ENCODE data around the gene SYT13. TPM values are rescaled to one million over a fixed set of nuclear protein-coding genes. Genes with fewer than 3 reads are reported as not detected.

SYT13 gene
- total RNA-seq, 1 experiment from 2014 or later, result 9.4 TPM

GRCh38 chr11:45262900-45263299 lies 23.2 kb downstream of the SYT13 start:
- intact Hi-C loops (cut with micrococcal nuclease; ENCODE audit: unreplicated experiment), result no loop called here
- H3K4me3 ChIP-seq (ENCODE audit: low read depth, low read length), result no peak overlapping the region
- H3K36me3 Mint-ChIP-seq (ENCODE audit: insufficient read depth, unreplicated experiment), result no peaks in the 10 kb centered on the region
- no peak overlapping the region for H3K27ac Mint-ChIP-seq (ENCODE audit: unreplicated experiment)
- POLR2A ChIA-PET, result no interaction called here
- H3K36me3 ChIP-seq (ENCODE audit: control insufficient read depth, insufficient read depth, low read length), result no peaks in the 10 kb centered on the region
- peaks cover 12% of the 10 kb centered on the region for H3K4me1 ChIP-seq
- no peak for TF ChIP-seq CTCF (IDR thresholded peaks at IDR 0.05; ENCODE audit: insufficient read depth in 1 of 2, low read depth in 1 of 2, low read length in 1 of 2, severe bottlenecking in 1 of 2, unreplicated experiment in 1 of 2)
- peaks cover 6% of the 10 kb centered on the region for H3K4me1 Mint-ChIP-seq (ENCODE audit: low read depth, unreplicated experiment)
- H3K4me3 Mint-ChIP-seq (ENCODE audit: unreplicated experiment), result no peak overlapping the region
- no TSS peak for BruUV-seq (replicated peaks)
- peaks cover 6% of the 10 kb centered on the region; the same call in 1 of the 2 replicates for H3K9me3 ChIP-seq
- no peaks in the 10 kb centered on the region for H3K27me3 Mint-ChIP-seq (ENCODE audit: insufficient read depth, unreplicated experiment)
- no peak for DNase-seq
- CTCF ChIA-PET, result interaction anchor here (0.7 kb wide), 1 partner anchor 10 kb away, joined by 3 read pairs; no protein-coding TSS in a partner anchor
- no peaks in the 10 kb centered on the region for H3K27me3 ChIP-seq (replicated peaks; ENCODE audit: control insufficient read depth, insufficient read depth, low read length)
- H3K9me3 Mint-ChIP-seq (ENCODE audit: unreplicated experiment), result no peaks in the 10 kb centered on the region

GRCh38 chr11:45260071-45260470 lies 26.1 kb downstream of the SYT13 start:
- ChIA-PET POLR2A (no interaction called here), CTCF (interaction anchor here (0.5 kb wide), 1 partner anchor 78 kb away, joined by 3 read pairs; no protein-coding TSS in a partner anchor)
- no peaks in the 10 kb centered on the region for H3K36me3 ChIP-seq (ENCODE audit: control insufficient read depth, insufficient read depth, low read length)
- H3K9me3 ChIP-seq, result peaks cover 6% of the 10 kb centered on the region; the same call in 1 of the 2 replicates
- Mint-ChIP-seq H3K4me3 (ENCODE audit: unreplicated experiment) (no peak overlapping the region), H3K9me3 (ENCODE audit: unreplicated experiment) (no peaks in the 10 kb centered on the region), H3K27ac (ENCODE audit: unreplicated experiment) (no peak overlapping the region), H3K4me1 (ENCODE audit: low read depth, unreplicated experiment) (no peaks in the 10 kb centered on the region), H3K27me3 (ENCODE audit: insufficient read depth, unreplicated experiment) (peaks cover 6% of the 10 kb centered on the region), H3K36me3 (ENCODE audit: insufficient read depth, unreplicated experiment) (peaks cover 6% of the 10 kb centered on the region)
- no peak for DNase-seq
- peaks cover 7% of the 10 kb centered on the region; the same call in 1 of the 2 replicates for H3K4me1 ChIP-seq
- H3K27me3 ChIP-seq (replicated peaks; ENCODE audit: control insufficient read depth, insufficient read depth, low read length), result no peaks in the 10 kb centered on the region
- no peak overlapping the region for H3K4me3 ChIP-seq (ENCODE audit: low read depth, low read length)
- BruUV-seq (replicated peaks), result no TSS peak
- intact Hi-C loops (cut with micrococcal nuclease; ENCODE audit: unreplicated experiment), result no loop called here
- no peak for TF ChIP-seq CTCF (IDR thresholded peaks at IDR 0.05; ENCODE audit: insufficient read depth in 1 of 2, low read depth in 1 of 2, low read length in 1 of 2, severe bottlenecking in 1 of 2, unreplicated experiment in 1 of 2)

GRCh38 chr11:45259592-45259991 lies 26.5 kb downstream of the SYT13 start:
- Mint-ChIP-seq H3K27me3 (ENCODE audit: insufficient read depth, unreplicated experiment) (peaks cover 6% of the 10 kb centered on the region), H3K27ac (ENCODE audit: unreplicated experiment) (no peak overlapping the region), H3K9me3 (ENCODE audit: unreplicated experiment) (no peaks in the 10 kb centered on the region), H3K4me1 (ENCODE audit: low read depth, unreplicated experiment) (no peaks in the 10 kb centered on the region), H3K36me3 (ENCODE audit: insufficient read depth, unreplicated experiment) (peaks cover 6% of the 10 kb centered on the region), H3K4me3 (ENCODE audit: unreplicated experiment) (no peak overlapping the region)
- Histone ChIP-seq H3K4me3 (ENCODE audit: low read depth, low read length) (no peak overlapping the region), H3K36me3 (ENCODE audit: control insufficient read depth, insufficient read depth, low read length) (no peaks in the 10 kb centered on the region), H3K4me1 (peaks cover 3% of the 10 kb centered on the region; the same call in 1 of the 2 replicates), H3K9me3 (peaks cover 5% of the 10 kb centered on the region; the same call in 1 of the 2 replicates), H3K27me3 (replicated peaks; ENCODE audit: control insufficient read depth, insufficient read depth, low read length) (no peaks in the 10 kb centered on the region)
- no TSS peak for BruUV-seq (replicated peaks)
- ChIA-PET CTCF (interaction anchor here (0.5 kb wide), 1 partner anchor 78 kb away, joined by 3 read pairs; no protein-coding TSS in a partner anchor), POLR2A (no interaction called here)
- DNase-seq, result no peak
- intact Hi-C loops (cut with micrococcal nuclease; ENCODE audit: unreplicated experiment), result no loop called here
- no peak for TF ChIP-seq CTCF (IDR thresholded peaks at IDR 0.05; ENCODE audit: insufficient read depth in 1 of 2, low read depth in 1 of 2, low read length in 1 of 2, severe bottlenecking in 1 of 2, unreplicated experiment in 1 of 2)
